ENCODE measurements around the gene FMNL2.

FMNL2 gene

DNA sequence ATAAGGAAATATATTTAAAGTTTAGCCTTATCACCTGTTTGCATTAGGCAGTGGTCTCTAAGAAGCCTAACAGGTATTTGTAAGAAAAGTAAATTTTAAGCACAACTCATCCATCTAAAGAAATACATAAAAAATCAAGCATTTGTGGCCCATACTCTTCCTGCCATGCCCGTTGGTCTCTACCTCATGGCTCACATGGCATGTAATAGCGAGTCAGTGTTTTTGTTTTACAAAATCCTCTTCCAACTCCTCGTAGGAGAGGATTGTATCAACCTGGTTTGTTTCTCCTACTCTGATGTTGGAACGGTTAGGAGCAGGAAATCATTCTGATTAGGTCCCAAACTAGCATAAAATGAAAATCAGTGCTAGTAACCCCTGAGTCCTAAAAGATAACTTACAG lies 91.8 kb downstream of the FMNL2 start:
- no peak for DNase-seq (ENCODE audit: low read depth)

DNA sequence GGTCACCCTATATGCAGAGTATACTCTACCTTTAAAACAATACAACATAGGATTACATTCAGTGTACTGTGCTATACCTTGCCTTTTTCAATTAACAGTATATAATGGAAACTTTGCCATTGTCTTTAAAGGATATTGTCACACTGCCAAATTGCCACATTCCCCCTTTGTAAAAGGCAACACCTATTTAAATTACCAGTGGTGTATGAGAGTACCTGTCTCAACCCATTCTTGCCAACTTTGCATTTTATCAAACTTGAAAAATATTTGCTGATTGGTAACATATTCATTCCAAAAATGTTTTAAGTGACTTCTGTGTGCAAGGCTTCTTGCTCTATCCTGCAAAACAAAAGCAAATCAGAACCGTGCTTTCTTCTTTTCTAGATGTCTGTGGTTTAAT lies 92.9 kb downstream of the FMNL2 start:
- DNase-seq (ENCODE audit: low read depth) = no peak

DNA sequence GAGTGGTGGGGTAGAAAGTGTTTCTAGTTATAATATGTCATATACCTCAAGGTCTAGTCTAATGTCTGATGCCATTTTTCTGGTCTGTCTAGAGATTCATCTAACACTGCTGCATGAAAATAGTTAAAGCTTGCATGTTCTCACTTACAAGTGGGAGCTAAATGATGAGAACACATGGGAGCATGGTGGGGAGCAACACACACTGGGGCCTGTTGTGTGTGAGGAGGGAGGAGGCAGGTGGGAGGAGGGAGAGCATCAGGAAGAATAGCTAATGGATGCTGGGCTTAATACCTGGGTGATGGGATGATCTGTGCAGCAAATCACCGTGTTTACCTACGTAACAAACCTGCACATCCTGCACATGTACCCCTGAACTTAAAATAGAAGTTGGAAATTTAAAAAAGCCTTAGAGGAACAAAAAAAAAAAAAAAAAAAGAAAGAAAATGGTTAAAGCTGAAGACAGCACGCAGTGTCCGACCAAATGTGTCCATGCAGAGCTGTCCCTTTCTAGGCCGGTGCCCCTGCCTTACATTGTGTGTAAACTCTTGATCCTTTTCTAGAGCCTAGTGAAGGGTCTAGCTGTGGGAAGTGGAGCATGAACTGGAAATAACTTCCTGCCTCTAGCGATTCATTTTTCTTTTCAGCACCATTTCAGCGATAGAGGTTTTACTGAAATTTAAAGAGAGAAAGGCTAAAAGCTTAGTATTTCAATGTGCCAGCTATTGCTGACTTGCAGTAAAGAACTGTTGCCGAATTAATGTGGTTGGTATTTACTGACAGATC lies 94.0 kb downstream of the FMNL2 start:
- DNase-seq (ENCODE audit: low read depth) = no peak

DNA sequence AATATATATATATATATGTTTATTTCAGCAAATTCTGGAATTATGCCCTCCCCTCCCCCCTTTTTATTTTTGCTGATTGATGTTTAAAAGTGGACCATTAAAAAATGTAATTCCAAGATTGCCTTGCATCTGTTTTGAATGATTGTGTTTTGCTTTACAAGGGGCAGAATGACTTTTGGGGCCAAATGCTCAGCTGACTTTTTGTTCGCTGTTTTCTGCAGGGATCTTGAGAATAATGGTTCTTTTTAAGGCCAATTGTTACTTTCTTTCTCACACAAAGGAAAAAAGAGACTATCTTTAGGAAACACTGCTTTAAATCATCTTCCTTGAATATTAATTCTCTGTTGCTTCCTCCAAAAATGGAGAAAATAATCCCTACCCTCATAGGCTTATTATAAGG lies 95.9 kb downstream of the FMNL2 start:
- DNase-seq (ENCODE audit: low read depth) = no peak

DNA sequence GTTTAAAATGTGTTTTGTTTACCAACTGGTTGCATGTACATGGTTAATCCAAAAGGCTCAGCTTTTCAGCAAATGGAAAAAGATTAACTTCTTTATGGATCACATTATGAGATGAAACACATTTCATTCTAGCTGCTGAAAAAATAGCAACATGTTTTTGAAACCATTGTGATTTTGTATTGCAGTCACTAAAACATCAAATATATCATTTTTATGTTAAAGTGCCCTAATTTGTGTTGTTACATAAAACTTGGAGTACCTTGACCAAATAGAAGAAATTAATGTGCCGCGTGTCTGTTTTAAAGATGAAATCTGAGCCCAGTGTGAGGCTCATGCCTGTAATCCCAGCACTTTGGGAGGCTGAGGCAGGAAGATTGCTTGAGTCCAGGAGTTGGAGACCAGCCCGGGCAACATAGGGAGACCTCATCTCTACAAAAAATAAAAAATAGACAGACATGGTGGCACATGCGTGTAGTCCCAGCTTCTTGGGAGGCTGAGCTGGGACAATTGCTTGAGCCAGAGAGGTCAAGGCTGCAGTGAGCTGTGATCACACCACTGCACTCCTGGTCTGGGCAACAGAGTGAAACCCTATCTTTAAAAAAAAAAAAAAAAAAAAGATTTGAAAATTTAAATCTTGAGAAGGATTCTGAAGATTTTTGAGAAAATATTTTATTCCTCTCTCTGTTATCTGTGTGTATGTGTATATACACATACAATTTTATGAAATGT lies 96.6 kb downstream of the FMNL2 start:
- DNase-seq (ENCODE audit: low read depth) = no peak

GRCh38 chr2:152432206-152432653 lies 97.3 kb downstream of the FMNL2 start:
- DNase-seq (ENCODE audit: low read depth) = no peak

- DNase-seq (ENCODE audit: low read depth) = no peak
Measured at GRCh38 chr2:152432765-152433164, 97.8 kb downstream of the FMNL2 start.

GRCh38 chr2:152433289-152433688 lies 98.3 kb downstream of the FMNL2 start:
- no peak for DNase-seq (ENCODE audit: low read depth)

GRCh38 chr2:152433791-152434190 lies 98.8 kb downstream of the FMNL2 start:
- DNase-seq (ENCODE audit: low read depth) = no peak

GRCh38 chr2:152434395-152435182 lies 99.6 kb downstream of the FMNL2 start:
- no peak for DNase-seq (ENCODE audit: low read depth)

DNA sequence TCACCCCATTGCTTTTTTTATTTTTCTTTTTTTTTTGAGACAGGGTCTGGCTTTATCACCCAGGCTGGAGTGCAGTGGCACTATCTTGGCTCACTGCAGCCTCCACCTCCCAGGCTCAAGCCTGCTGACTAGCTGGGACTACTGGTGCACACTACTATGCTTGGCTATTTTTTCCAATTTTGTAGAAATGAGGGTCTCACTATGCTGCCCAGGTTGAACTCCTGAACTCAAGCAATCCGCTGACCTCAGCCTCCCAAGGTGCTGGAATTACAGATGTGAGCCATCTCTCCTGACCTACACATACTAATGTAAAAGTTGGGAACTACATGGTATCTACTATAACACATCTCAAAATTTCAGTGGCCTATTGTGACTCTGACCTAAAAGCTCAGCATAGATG lies 101.2 kb downstream of the FMNL2 start:
- DNase-seq (ENCODE audit: low read depth) = no peak

GRCh38 chr2:152437276-152438108 lies 102.5 kb downstream of the FMNL2 start:
- no peak for DNase-seq (ENCODE audit: low read depth)

DNA sequence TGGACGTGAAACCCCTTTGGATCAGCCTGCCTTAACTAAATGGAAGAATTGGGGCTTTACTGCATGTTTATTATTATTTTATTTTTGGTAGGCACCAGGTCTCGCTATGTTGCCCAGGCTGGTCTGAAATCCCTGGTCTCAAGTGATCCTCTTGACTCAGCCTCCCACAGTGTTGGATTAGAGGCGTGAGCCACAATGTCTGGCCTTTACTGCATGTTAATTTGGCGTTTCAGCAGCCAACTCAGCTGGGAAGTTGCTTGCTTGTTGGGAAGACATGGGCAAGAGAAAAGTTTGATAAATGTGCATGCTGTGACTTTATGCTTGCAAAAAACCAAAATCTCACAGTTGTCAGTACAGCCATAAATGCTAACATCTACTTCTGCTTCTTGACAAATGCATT lies 105.1 kb downstream of the FMNL2 start:
- DNase-seq (ENCODE audit: low read depth) = no peak

- no peak for DNase-seq (ENCODE audit: low read depth)
Measured at GRCh38 chr2:152440460-152440859, 105.5 kb downstream of the FMNL2 start.

GRCh38 chr2:152441961-152442360 lies 107.0 kb downstream of the FMNL2 start:
- DNase-seq (ENCODE audit: low read depth) = no peak

GRCh38 chr2:152443771-152444170 lies 108.8 kb downstream of the FMNL2 start:
- DNase-seq (ENCODE audit: low read depth) = no peak

DNA sequence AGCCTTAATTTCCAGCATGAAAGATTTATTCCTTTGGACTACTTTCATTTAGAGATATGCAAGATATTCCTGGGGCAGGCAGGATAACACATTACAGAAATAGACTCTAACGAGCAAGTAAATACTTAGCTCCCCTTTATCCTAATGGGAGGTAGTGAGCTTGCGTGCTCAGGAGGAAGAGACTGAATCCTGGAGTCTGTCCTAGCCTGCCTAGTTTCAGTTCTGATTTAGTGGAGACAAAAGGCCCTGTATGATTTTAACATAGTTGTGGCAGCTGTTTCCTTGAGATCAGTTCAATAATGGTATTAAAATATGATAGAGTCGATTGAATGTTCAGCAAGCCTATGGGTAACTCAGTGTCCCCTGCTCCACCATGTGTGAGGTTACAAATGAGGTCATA lies 109.5 kb downstream of the FMNL2 start:
- no peak for DNase-seq (ENCODE audit: low read depth)

GRCh38 chr2:152445375-152445774 lies 110.4 kb downstream of the FMNL2 start:
- no peak for DNase-seq (ENCODE audit: low read depth)

DNA sequence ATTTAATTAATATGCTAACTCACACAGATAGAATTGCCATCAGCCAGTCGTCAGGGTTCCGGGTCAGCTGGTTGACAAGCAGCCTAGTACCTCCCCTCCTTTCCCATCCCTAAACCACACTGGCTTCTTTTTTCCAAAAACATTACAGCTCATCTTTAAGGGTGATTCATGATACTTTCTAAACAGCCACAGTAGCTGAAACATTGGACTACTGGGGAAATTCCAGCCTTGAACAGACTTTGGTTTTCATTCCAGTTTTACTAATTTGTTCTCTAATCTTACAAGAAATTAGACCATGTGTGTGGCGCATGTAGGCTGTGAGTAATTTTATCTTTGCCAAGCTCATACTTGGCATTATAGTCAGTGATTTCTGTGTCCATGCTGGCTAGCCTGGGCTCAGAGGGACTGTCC lies 110.8 kb downstream of the FMNL2 start:
- no peak for DNase-seq (ENCODE audit: low read depth)

GRCh38 chr2:152446213-152446612 lies 111.2 kb downstream of the FMNL2 start:
- DNase-seq (ENCODE audit: low read depth) = no peak

DNA sequence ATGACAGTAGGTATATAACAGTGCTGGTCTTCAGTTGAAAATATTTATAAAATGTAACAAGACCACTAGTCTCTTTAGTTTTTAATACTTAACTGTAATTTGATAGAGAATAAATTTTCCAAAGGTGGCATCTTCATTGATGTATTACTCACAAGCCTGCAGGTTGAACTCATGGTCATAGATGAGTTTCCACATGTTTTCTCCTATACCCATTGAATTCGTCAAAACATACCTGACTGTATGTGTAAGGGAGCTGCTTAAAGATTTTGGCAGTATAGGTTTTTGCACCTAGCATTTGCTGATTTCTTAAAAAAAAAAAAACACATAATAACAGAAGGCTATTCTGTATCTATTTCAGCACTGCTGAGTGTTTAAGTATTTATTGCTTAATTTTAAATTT lies 112.9 kb downstream of the FMNL2 start:
- no peak for DNase-seq (ENCODE audit: low read depth)

DNA sequence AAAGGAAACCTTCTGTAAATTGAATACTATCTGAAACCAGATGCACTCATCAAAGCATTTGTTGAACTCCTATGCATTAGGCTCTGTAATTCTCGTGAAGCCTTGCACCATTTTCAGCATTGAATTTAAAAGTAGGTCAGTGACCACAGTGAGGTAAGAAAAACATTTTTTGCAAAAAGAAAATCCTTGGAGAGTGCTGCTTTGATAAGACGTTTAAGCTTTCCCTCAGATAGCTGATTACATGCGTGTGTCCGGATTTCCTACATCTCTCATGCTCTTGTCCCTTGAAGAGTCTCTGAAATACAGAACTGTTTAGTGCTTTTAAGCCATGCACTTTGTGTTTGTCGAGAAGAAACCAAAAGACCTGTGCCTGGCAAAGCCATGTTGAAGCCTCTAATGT lies 113.6 kb downstream of the FMNL2 start:
- no peak for DNase-seq (ENCODE audit: low read depth)
